A673 (cell line): ENCODE data around the gene TRMO. TPM values are rescaled to one million over a fixed set of nuclear protein-coding genes. Genes with fewer than 3 reads are reported as not detected.

Experiments used
- BruUV-seq: library from RNA; stranded (reverse); fragments of 400-500 nt; replicated peaks from 2 replicates; lab custom pipeline; 2021; lab: Mats Ljungman, UMichigan
- CTCF ChIA-PET: fragments of 300-600 bp; sonication (Branson Sonifier 250); formaldehyde crosslinking; loops from one replicate; lab custom pipeline; 2022; ENCODE audit warnings: antibody characterized with exemption; lab: Charles Lee
- POLR2A ChIA-PET: fragments of 300-600 bp; sonication (Branson Sonifier 250); formaldehyde crosslinking; loops from one replicate; lab custom pipeline; 2022; ENCODE audit warnings: antibody characterized with exemption; ENCODE audit not compliant: low non-redundant PET; lab: Charles Lee
- DNase-seq: peaks from one replicate; pipeline ENCODE4 v3.0.0-alpha.2; 2015; ENCODE audit warnings: low spot score
- H3K27ac ChIP-seq: fragments of 200-600 bp; sonication (generic); 2 replicates; pipeline ENCODE4 v1.5.1; 2016; ENCODE audit warnings: mixed run types, low read depth, mild to moderate bottlenecking, mixed read lengths, antibody characterized with exemption, low read length; ENCODE audit not compliant: poor library complexity, severe bottlenecking
- H3K27me3 ChIP-seq: fragments of 200-600 bp; sonication (generic); replicated peaks from 2 replicates; pipeline ENCODE4 v1.6.1; 2017; ENCODE audit warnings: mixed run types, low read depth, mild to moderate bottlenecking, mixed read lengths, antibody characterized with exemption, low read length; ENCODE audit not compliant: insufficient read depth, poor library complexity
- H3K36me3 ChIP-seq: fragments of 200-600 bp; sonication (generic); 2 replicates; pipeline ENCODE4 v1.6.1; 2016; ENCODE audit warnings: mixed run types, mild to moderate bottlenecking, mixed read lengths, antibody characterized with exemption, low read length; ENCODE audit not compliant: insufficient read depth, poor library complexity, severe bottlenecking
- H3K4me1 ChIP-seq: fragments of 200-600 bp; sonication (generic); 2 replicates; pipeline ENCODE4 v1.6.1; 2017; ENCODE audit warnings: mixed run types, mild to moderate bottlenecking, mixed read lengths, antibody characterized with exemption, low read length; ENCODE audit not compliant: insufficient read depth, poor library complexity, severe bottlenecking
- H3K4me3 ChIP-seq: fragments of 200-600 bp; sonication (generic); 2 replicates; pipeline ENCODE4 v1.5.1; 2016; ENCODE audit warnings: low read depth, mixed run types, mild to moderate bottlenecking, mixed read lengths, low read length; ENCODE audit not compliant: poor library complexity, severe bottlenecking
- H3K9me3 ChIP-seq: fragments of 200-600 bp; sonication (generic); 2 replicates; pipeline ENCODE4 v1.6.1; 2016; ENCODE audit warnings: mixed run types, low read depth, mild to moderate bottlenecking, mixed read lengths, antibody characterized with exemption, low read length; ENCODE audit not compliant: poor library complexity, severe bottlenecking
- EZH2 ChIP-seq: fragments of 200-600 bp; sonication (generic); IDR thresholded peaks from 2 replicates; pipeline ENCODE4 v1.6.1; 2017; ENCODE audit warnings: borderline replicate concordance, low read depth, mild to moderate bottlenecking, mixed read lengths, antibody characterized with exemption, low read length; ENCODE audit not compliant: poor library complexity, severe bottlenecking
- intact Hi-C: fragments of 100-400 bp; cut with micrococcal nuclease; formaldehyde crosslinking; loops from one replicate; pipeline ENCODE4 v1.10.0; 2022; ENCODE audit not compliant: unreplicated experiment
- total RNA-seq: library from RNA; stranded (reverse); gene quantifications from 2 replicates; pipeline ENCODE4 v1.2.3, GENCODE V29; 2021
- TF ChIP-seq, protein P1 (sequence below): fragments of 300-800, 200-600 bp; sonication (generic); conservative IDR thresholded peaks from 2 replicates; pipeline ENCODE4 v1.5.1; 2017; ENCODE audit warnings: low read depth, mild to moderate bottlenecking, antibody characterized with exemption, low read length, moderate library complexity, mixed read lengths

TRMO gene
- total RNA-seq, 1 experiment from 2014 or later: 8.9 TPM

DNA sequence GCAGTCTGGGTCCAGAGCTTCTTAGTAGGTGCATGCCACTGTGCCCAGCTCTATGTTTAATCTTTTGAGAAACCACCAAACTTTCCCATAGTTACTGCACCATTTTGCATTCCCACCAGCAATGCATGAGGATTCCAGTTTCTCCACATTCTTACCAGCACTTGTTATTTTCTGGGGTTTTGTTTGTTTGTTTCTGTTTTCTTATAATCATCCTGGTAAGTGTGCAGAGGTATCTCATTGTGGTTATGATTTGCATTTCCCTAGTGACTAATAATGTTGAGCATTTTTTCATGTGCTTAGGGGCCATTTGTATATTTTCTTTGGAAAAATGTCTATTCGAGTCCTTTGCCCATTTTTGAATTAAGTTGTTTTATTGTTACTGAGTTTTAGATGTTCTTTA, 57.9 kb downstream of the TRMO start:
- Histone ChIP-seq H3K9me3 (peaks cover 15% of the 10 kb centered on the region), H3K27ac (no peak overlapping the region), H3K4me1 (no peaks in the 10 kb centered on the region), H3K27me3 (peaks cover 57% of the 10 kb centered on the region), H3K36me3 (no peaks in the 10 kb centered on the region), H3K4me3 (no peak overlapping the region)
- TF ChIP-seq, protein P1, sequence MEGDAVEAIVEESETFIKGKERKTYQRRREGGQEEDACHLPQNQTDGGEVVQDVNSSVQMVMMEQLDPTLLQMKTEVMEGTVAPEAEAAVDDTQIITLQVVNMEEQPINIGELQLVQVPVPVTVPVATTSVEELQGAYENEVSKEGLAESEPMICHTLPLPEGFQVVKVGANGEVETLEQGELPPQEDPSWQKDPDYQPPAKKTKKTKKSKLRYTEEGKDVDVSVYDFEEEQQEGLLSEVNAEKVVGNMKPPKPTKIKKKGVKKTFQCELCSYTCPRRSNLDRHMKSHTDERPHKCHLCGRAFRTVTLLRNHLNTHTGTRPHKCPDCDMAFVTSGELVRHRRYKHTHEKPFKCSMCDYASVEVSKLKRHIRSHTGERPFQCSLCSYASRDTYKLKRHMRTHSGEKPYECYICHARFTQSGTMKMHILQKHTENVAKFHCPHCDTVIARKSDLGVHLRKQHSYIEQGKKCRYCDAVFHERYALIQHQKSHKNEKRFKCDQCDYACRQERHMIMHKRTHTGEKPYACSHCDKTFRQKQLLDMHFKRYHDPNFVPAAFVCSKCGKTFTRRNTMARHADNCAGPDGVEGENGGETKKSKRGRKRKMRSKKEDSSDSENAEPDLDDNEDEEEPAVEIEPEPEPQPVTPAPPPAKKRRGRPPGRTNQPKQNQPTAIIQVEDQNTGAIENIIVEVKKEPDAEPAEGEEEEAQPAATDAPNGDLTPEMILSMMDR: no peak
- no peak for TF ChIP-seq EZH2
- intact Hi-C loops: no loop called here
- ChIA-PET CTCF (no interaction called here), POLR2A (no interaction called here)
- no TSS peak for BruUV-seq
- DNase-seq: no peak

DNA sequence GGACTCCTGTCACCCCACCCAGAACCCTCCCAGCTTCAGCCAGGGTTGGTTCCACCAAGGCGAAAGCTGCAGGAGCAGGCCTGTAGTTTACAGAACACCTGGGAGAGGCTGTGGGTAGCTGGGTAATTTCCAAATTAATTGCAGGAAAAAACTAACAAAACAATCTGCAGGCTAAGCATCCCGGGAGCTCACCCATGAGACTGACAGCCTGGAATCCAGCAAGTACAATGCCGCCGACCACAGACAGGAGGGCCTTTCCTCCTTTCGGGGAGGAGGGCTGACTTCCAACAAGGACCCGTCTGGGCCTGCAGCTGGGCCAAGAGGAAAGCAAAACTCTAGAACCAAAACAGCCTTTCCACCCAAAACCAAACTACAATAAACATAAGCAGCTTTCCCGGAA, 59.0 kb downstream of the TRMO start:
- H3K4me3 ChIP-seq: no peak overlapping the region
- H3K27ac ChIP-seq: no peak overlapping the region
- TF ChIP-seq, protein P1: no peak
- no peak for TF ChIP-seq EZH2
- no peak for DNase-seq
- no peaks in the 10 kb centered on the region for H3K4me1 ChIP-seq
- intact Hi-C loops: no loop called here
- H3K36me3 ChIP-seq: no peaks in the 10 kb centered on the region
- H3K27me3 ChIP-seq: peaks cover 58% of the 10 kb centered on the region
- H3K9me3 ChIP-seq: peaks cover 15% of the 10 kb centered on the region
- ChIA-PET CTCF (interaction anchor here (0.6 kb wide), 1 partner anchor 225 kb away, joined by 4 read pairs; no protein-coding TSS in a partner anchor), POLR2A (no interaction called here)
- BruUV-seq: no TSS peak

DNA sequence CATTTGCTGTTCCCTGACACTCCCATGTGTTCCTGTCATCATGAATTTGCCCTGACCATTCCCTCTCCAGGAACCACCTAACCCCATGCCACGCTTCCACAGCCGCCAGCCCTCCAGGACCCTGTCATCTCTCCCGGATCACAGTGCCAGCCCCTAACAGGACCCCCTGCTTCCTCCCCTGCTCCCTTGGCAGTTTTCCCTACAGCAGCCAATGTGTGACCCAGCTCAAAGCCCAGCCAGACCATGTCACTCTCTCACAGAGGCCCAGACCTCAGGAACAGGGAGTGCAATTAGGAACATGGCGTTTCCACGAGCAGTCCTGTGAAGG, 61.2 kb downstream of the TRMO start:
- peaks cover 72% of the 10 kb centered on the region for H3K27me3 ChIP-seq
- H3K4me3 ChIP-seq: no peak overlapping the region
- BruUV-seq: no TSS peak
- peaks cover 7% of the 10 kb centered on the region for H3K9me3 ChIP-seq
- TF ChIP-seq, protein P1: no peak
- no peak for TF ChIP-seq EZH2
- no peak overlapping the region for H3K27ac ChIP-seq
- CTCF ChIA-PET: no interaction called here
- no peaks in the 10 kb centered on the region for H3K36me3 ChIP-seq
- DNase-seq: no peak
- POLR2A ChIA-PET: no interaction called here
- H3K4me1 ChIP-seq: no peaks in the 10 kb centered on the region
- intact Hi-C loops: no loop called here
